ENCODE data around the gene FAM110C.

DNA sequence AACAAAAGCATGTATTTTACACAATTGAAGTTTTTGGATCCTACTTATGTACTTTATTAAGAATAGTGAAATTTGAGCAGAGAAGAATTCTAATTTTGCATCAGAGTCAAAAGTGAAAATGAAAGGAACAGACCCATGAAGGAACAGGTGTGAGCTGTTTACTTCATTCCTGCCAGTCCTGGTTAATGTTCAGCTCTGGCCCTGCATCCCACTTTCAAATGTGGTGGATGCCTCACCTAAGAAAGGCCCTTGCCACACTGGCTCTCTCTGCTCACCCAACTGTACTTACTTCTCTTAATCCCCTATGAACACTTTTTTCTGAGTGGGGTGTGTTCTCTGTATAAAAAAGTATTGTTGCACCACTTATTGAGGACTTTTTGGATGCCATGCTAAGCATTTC is 22.2 kb downstream of the FAM110C start:
- TF ChIP-seq EZH2 (IDR thresholded peaks at IDR 0.05; ENCODE audit: borderline replicate concordance, low read depth, low read length, severe bottlenecking) = no peak
- TF ChIP-seq, protein P1, sequence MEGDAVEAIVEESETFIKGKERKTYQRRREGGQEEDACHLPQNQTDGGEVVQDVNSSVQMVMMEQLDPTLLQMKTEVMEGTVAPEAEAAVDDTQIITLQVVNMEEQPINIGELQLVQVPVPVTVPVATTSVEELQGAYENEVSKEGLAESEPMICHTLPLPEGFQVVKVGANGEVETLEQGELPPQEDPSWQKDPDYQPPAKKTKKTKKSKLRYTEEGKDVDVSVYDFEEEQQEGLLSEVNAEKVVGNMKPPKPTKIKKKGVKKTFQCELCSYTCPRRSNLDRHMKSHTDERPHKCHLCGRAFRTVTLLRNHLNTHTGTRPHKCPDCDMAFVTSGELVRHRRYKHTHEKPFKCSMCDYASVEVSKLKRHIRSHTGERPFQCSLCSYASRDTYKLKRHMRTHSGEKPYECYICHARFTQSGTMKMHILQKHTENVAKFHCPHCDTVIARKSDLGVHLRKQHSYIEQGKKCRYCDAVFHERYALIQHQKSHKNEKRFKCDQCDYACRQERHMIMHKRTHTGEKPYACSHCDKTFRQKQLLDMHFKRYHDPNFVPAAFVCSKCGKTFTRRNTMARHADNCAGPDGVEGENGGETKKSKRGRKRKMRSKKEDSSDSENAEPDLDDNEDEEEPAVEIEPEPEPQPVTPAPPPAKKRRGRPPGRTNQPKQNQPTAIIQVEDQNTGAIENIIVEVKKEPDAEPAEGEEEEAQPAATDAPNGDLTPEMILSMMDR (IDR thresholded peaks at IDR 0.05; ENCODE audit: borderline replicate concordance, extremely low read depth, low read length, poor library complexity, severe bottlenecking) = no peak
